Measurements from ENCODE around the gene EED.

Gene EED, protein sequence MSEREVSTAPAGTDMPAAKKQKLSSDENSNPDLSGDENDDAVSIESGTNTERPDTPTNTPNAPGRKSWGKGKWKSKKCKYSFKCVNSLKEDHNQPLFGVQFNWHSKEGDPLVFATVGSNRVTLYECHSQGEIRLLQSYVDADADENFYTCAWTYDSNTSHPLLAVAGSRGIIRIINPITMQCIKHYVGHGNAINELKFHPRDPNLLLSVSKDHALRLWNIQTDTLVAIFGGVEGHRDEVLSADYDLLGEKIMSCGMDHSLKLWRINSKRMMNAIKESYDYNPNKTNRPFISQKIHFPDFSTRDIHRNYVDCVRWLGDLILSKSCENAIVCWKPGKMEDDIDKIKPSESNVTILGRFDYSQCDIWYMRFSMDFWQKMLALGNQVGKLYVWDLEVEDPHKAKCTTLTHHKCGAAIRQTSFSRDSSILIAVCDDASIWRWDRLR

DNA sequence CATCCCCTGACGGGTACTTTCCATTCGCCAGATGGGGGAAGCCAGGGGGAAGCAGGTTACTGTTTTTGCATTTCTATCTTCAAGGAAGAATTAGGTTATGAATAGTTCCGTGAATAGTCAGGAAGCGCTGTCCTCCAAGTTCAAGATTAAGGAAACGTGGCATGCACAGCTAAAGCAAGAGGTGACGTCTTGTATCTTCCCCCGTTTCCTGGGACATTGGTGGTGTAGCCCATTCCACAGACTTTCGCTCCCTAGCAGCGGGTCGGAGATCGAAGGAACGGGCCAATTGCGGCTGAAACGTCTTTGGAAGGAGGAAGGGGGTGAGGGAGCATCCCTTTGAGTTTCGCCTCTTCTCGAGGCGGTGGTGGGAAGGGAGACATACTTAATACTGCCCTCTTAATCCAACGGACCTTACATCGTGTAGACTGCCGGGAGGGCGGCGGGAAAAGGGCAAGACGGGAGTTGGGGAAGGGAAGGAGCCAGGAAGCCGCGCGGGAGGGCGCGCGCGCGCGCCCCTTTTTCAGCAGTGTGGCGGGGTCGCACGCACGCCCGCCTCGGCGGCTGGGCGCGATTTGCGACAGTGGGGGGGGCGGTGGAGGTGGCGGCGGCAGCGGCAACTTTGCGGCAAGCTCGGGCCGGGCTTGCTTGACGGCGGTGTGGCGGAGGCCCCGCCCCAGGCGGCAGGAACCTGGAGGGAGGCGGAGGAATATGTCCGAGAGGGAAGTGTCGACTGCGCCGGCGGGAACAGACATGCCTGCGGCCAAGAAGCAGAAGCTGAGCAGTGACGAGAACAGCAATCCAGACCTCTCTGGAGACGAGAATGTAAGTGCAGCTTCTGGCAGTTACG, at the start of gene EED:
Gene EED, plus strand, starts transcription at position 232 of the 847 bp plus-strand sequence. Its CDS starts 477 bp downstream, at position 709.
- H3K36me3 ChIP-seq (ENCODE audit: control insufficient read depth in 2 of 2, insufficient read depth in 2 of 2, low read length in 2 of 2) = no peaks in the 10 kb centered on the region
- peak within 1 kb of the TSS; percentile 97 to 99 for H3K4me3 ChIP-seq (ENCODE audit: low read length in 2 of 2)
- peak within 1 kb of the TSS; percentile 91 to 98 for H3K9ac ChIP-seq (ENCODE audit: low read length in 2 of 2)
- no peaks in the 10 kb centered on the region for H3K27me3 ChIP-seq (ENCODE audit: control insufficient read depth in 1 of 2, insufficient read depth in 2 of 2, low read length in 2 of 2)
- H3K27ac ChIP-seq (ENCODE audit: low read length) = peak within 1 kb of the TSS; percentile 98
- no peaks in the 10 kb centered on the region for H3K9me3 ChIP-seq (ENCODE audit: control insufficient read depth in 2 of 2, low read length in 2 of 2)
- peaks cover 3% of the 10 kb centered on the region for H3K4me1 ChIP-seq (ENCODE audit: control insufficient read depth, insufficient read depth, low read length)

DNA sequence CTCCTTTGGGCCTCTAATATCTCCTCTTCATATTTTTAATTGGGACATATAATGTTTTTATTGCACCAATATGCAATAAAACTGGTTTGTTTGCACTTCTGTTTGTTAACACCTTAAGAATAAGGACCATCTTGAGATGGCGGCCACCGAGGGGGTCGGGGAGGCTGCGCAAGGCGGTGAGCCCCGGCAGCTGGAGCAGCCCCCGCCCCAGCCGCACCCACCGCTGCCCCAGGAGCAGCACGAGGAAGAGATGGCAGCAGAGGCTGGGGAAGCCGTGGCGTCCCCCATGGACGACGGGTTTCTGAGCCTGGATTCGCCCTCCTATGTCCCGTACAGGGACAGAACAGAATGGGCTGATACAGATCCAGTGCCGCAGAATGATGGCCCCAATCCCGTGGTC, 49.6 kb upstream of the EED start:
- Histone ChIP-seq H3K4me1 (ENCODE audit: control insufficient read depth, insufficient read depth, low read length) (peaks cover 4% of the 10 kb centered on the region), H3K4me3 (ENCODE audit: low read length in 2 of 2) (no peak overlapping the region), H3K9me3 (ENCODE audit: control insufficient read depth in 2 of 2, low read length in 2 of 2) (no peaks in the 10 kb centered on the region), H3K27me3 (ENCODE audit: control insufficient read depth in 1 of 2, insufficient read depth in 2 of 2, low read length in 2 of 2) (no peaks in the 10 kb centered on the region), H3K27ac (ENCODE audit: low read length) (no peak overlapping the region), H3K9ac (ENCODE audit: low read length in 2 of 2) (no peak overlapping the region), H3K36me3 (ENCODE audit: control insufficient read depth in 2 of 2, insufficient read depth in 2 of 2, low read length in 2 of 2) (no peaks in the 10 kb centered on the region)

GRCh38 chr11:86196085-86196696, 48.4 kb upstream of the EED start:
- H3K36me3 ChIP-seq (ENCODE audit: control insufficient read depth in 2 of 2, insufficient read depth in 2 of 2, low read length in 2 of 2) = no peaks in the 10 kb centered on the region
- H3K27me3 ChIP-seq (ENCODE audit: control insufficient read depth in 1 of 2, insufficient read depth in 2 of 2, low read length in 2 of 2) = no peaks in the 10 kb centered on the region
- no peak overlapping the region for H3K9ac ChIP-seq (ENCODE audit: low read length in 2 of 2)
- no peaks in the 10 kb centered on the region for H3K9me3 ChIP-seq (ENCODE audit: control insufficient read depth in 2 of 2, low read length in 2 of 2)
- H3K4me3 ChIP-seq (ENCODE audit: low read length in 2 of 2) = no peak overlapping the region
- peaks cover 4% of the 10 kb centered on the region for H3K4me1 ChIP-seq (ENCODE audit: control insufficient read depth, insufficient read depth, low read length)
- no peak overlapping the region for H3K27ac ChIP-seq (ENCODE audit: low read length)

DNA sequence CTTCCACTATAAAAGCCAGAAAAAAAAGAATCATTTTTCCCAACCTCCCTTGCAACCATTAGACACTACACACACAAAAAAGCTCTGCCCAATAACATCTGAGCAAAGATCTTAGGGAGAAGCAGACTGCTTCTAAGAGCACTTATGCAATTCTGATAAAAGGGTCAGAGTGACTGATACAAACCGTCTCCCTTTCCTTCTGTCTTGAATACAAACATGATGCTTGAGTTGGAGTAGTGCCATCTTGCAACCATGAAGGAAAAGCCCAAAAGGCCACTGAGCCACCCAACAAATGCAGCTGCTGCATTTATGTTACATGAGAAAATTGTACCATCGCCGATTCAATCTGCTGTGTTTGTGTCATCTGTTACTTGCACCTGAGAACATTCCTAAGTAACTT, 47.6 kb upstream of the EED start:
- H3K9ac ChIP-seq (ENCODE audit: low read length in 2 of 2) = no peak overlapping the region
- no peaks in the 10 kb centered on the region for H3K36me3 ChIP-seq (ENCODE audit: control insufficient read depth in 2 of 2, insufficient read depth in 2 of 2, low read length in 2 of 2)
- no peak overlapping the region for H3K27ac ChIP-seq (ENCODE audit: low read length)
- H3K9me3 ChIP-seq (ENCODE audit: control insufficient read depth in 2 of 2, low read length in 2 of 2) = no peaks in the 10 kb centered on the region
- no peaks in the 10 kb centered on the region for H3K27me3 ChIP-seq (ENCODE audit: control insufficient read depth in 1 of 2, insufficient read depth in 2 of 2, low read length in 2 of 2)
- no peak overlapping the region for H3K4me3 ChIP-seq (ENCODE audit: low read length in 2 of 2)
- peaks cover 4% of the 10 kb centered on the region for H3K4me1 ChIP-seq (ENCODE audit: control insufficient read depth, insufficient read depth, low read length)

DNA sequence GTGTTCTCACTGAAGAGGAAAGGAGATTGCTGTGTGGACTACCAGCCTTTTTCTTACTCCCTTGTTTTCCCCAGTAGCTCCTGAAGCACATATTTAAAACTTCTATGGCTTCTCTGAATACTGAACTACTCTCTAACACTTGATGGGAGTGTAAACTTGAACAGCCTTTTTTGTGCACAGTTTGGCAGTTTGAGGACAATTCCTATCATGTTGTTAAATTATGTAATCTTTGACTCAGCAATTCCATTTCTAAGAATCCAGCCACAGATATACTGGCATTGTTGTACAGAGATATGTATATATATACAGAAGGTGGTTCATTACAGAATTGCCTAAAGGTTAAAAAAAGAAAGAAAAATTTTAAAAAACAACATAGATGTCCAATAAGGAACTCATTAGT, 47.1 kb upstream of the EED start:
- H3K36me3 ChIP-seq (ENCODE audit: control insufficient read depth in 2 of 2, insufficient read depth in 2 of 2, low read length in 2 of 2) = no peaks in the 10 kb centered on the region
- no peak overlapping the region for H3K4me3 ChIP-seq (ENCODE audit: low read length in 2 of 2)
- no peak overlapping the region for H3K9ac ChIP-seq (ENCODE audit: low read length in 2 of 2)
- H3K4me1 ChIP-seq (ENCODE audit: control insufficient read depth, insufficient read depth, low read length) = peaks cover 4% of the 10 kb centered on the region
- H3K27me3 ChIP-seq (ENCODE audit: control insufficient read depth in 1 of 2, insufficient read depth in 2 of 2, low read length in 2 of 2) = no peaks in the 10 kb centered on the region
- no peaks in the 10 kb centered on the region for H3K9me3 ChIP-seq (ENCODE audit: control insufficient read depth in 2 of 2, low read length in 2 of 2)
- H3K27ac ChIP-seq (ENCODE audit: low read length) = no peak overlapping the region

DNA sequence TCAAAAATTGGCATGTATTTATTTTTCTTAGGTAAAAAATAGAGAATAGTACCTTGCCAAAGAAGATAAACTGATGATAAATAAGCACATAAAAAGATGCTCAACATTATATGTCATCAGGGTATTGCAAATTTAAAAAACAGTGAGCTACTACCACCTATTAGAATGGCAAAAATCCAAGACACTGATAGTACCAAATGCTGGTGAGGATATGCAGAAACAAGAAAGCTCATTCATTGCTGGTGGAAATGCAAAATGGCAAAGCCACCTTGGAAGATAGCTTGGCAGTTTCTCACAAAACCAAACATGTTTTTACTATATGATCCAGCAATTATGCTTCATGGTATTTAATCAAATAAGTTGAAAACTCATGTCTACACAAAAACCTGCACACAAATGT, 46.4 kb upstream of the EED start:
- Histone ChIP-seq H3K9ac (ENCODE audit: low read length in 2 of 2) (no peak overlapping the region), H3K4me1 (ENCODE audit: control insufficient read depth, insufficient read depth, low read length) (peaks cover 4% of the 10 kb centered on the region), H3K27me3 (ENCODE audit: control insufficient read depth in 1 of 2, insufficient read depth in 2 of 2, low read length in 2 of 2) (no peaks in the 10 kb centered on the region), H3K9me3 (ENCODE audit: control insufficient read depth in 2 of 2, low read length in 2 of 2) (no peaks in the 10 kb centered on the region), H3K36me3 (ENCODE audit: control insufficient read depth in 2 of 2, insufficient read depth in 2 of 2, low read length in 2 of 2) (no peaks in the 10 kb centered on the region), H3K27ac (ENCODE audit: low read length) (no peak overlapping the region), H3K4me3 (ENCODE audit: low read length in 2 of 2) (no peak overlapping the region)

DNA sequence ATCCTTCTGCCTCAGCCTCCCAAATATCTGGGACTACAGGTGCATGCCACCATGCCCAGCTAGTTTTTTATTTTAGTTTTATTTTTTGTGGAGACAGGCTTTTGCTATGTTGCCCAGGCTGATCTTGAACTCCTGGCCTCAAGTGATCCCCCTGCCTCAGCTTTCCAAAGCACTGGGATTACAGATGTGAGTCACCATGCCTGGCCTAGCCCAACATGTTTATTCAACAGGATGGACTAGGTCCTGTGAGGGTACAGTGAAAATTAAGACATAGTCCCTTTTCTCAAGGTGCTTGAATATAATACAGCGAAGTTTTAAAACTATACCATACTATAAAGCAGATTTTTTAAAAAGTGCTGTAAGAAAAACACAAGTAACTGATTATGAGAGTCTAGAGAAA, 45.2 kb upstream of the EED start:
- H3K27me3 ChIP-seq (ENCODE audit: control insufficient read depth in 1 of 2, insufficient read depth in 2 of 2, low read length in 2 of 2) = no peaks in the 10 kb centered on the region
- no peak overlapping the region for H3K9ac ChIP-seq (ENCODE audit: low read length in 2 of 2)
- H3K36me3 ChIP-seq (ENCODE audit: control insufficient read depth in 2 of 2, insufficient read depth in 2 of 2, low read length in 2 of 2) = no peaks in the 10 kb centered on the region
- H3K27ac ChIP-seq (ENCODE audit: low read length) = no peak overlapping the region
- H3K9me3 ChIP-seq (ENCODE audit: control insufficient read depth in 2 of 2, low read length in 2 of 2) = no peaks in the 10 kb centered on the region
- peaks cover 4% of the 10 kb centered on the region for H3K4me1 ChIP-seq (ENCODE audit: control insufficient read depth, insufficient read depth, low read length)
- H3K4me3 ChIP-seq (ENCODE audit: low read length in 2 of 2) = no peak overlapping the region

GRCh38 chr11:86201371-86201884, 43.1 kb upstream of the EED start:
- H3K4me1 ChIP-seq (ENCODE audit: control insufficient read depth, insufficient read depth, low read length) = peaks cover 4% of the 10 kb centered on the region

GRCh38 chr11:86202013-86202336, 42.6 kb upstream of the EED start:
- no peak overlapping the region for H3K9ac ChIP-seq (ENCODE audit: low read length in 2 of 2)
- no peaks in the 10 kb centered on the region for H3K36me3 ChIP-seq (ENCODE audit: control insufficient read depth in 2 of 2, insufficient read depth in 2 of 2, low read length in 2 of 2)
- peaks cover 1% of the 10 kb centered on the region for H3K4me1 ChIP-seq (ENCODE audit: control insufficient read depth, insufficient read depth, low read length)
- H3K9me3 ChIP-seq (ENCODE audit: control insufficient read depth in 2 of 2, low read length in 2 of 2) = no peaks in the 10 kb centered on the region
- no peak overlapping the region for H3K4me3 ChIP-seq (ENCODE audit: low read length in 2 of 2)
- H3K27ac ChIP-seq (ENCODE audit: low read length) = no peak overlapping the region
- H3K27me3 ChIP-seq (ENCODE audit: control insufficient read depth in 1 of 2, insufficient read depth in 2 of 2, low read length in 2 of 2) = no peaks in the 10 kb centered on the region

More at GRCh38 chr11:86201371-86201884, 43.1 kb upstream of the EED start:
- Histone ChIP-seq H3K4me3 (ENCODE audit: low read length in 2 of 2) (no peak overlapping the region), H3K9me3 (ENCODE audit: control insufficient read depth in 2 of 2, low read length in 2 of 2) (no peaks in the 10 kb centered on the region), H3K27me3 (ENCODE audit: control insufficient read depth in 1 of 2, insufficient read depth in 2 of 2, low read length in 2 of 2) (no peaks in the 10 kb centered on the region), H3K36me3 (ENCODE audit: control insufficient read depth in 2 of 2, insufficient read depth in 2 of 2, low read length in 2 of 2) (no peaks in the 10 kb centered on the region), H3K27ac (ENCODE audit: low read length) (no peak overlapping the region), H3K9ac (ENCODE audit: low read length in 2 of 2) (no peak overlapping the region)

DNA sequence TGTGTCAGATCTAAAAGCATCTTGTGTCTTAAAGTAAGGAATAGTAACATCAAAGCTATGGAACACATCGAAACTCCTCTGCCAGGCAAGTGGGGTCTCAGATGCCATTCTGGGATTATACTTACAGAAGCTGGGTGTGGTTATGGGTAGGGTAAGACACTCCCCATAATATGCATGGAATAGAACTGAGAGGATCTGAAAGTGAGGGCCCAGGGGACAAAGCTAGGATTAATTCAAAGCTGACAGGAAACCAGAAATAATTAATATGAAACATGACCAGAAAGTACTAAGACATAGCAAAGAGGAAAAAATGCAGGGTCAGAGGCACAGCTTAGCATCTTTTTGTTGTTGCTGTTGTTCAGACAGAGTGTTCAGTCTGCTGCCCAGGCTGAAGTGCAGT, 40.2 kb upstream of the EED start:
- H3K4me3 ChIP-seq (ENCODE audit: low read length in 2 of 2) = no peak overlapping the region
- no peak overlapping the region for H3K27ac ChIP-seq (ENCODE audit: low read length)
- no peak overlapping the region for H3K9ac ChIP-seq (ENCODE audit: low read length in 2 of 2)
- H3K4me1 ChIP-seq (ENCODE audit: control insufficient read depth, insufficient read depth, low read length) = no peaks in the 10 kb centered on the region
- H3K9me3 ChIP-seq (ENCODE audit: control insufficient read depth in 2 of 2, low read length in 2 of 2) = no peaks in the 10 kb centered on the region
- H3K36me3 ChIP-seq (ENCODE audit: control insufficient read depth in 2 of 2, insufficient read depth in 2 of 2, low read length in 2 of 2) = no peaks in the 10 kb centered on the region
- no peaks in the 10 kb centered on the region for H3K27me3 ChIP-seq (ENCODE audit: control insufficient read depth in 1 of 2, insufficient read depth in 2 of 2, low read length in 2 of 2)
